GM12874 (cell line): Measurements from ENCODE around the gene NRSN1.

Experiments used
- CTCF ChIP-seq: IDR thresholded peaks from 2 replicates; pipeline ENCODE4 v1.5.1; 2011; ENCODE audit warnings: low read depth, mild to moderate bottlenecking, control low read depth, low read length, moderate library complexity; ENCODE audit not compliant: insufficient read depth

The NRSN1 gene

GRCh38 chr6:24149296-24149695 lies 23.3 kb downstream of the NRSN1 start:
- no peak for TF ChIP-seq CTCF

GRCh38 chr6:24149836-24150235 lies 23.8 kb downstream of the NRSN1 start:
- no peak for TF ChIP-seq CTCF

- no peak for TF ChIP-seq CTCF
Measured at GRCh38 chr6:24152014-24152413, 26.0 kb downstream of the NRSN1 start.

- TF ChIP-seq CTCF: no peak
Measured at GRCh38 chr6:24154121-24154520, 28.1 kb downstream of the NRSN1 start.

GRCh38 chr6:24157886-24158285 lies 31.9 kb downstream of the NRSN1 start:
- no peak for TF ChIP-seq CTCF

- TF ChIP-seq CTCF: no peak
Measured at GRCh38 chr6:24183584-24183983, 57.6 kb downstream of the NRSN1 start.

GRCh38 chr6:24186349-24186748 lies 60.3 kb downstream of the NRSN1 start:
- no peak for TF ChIP-seq CTCF
